ENCODE data around the gene PROKR1. TPM values are rescaled to one million over a fixed set of nuclear protein-coding genes. Genes with fewer than 3 reads are reported as not detected.
"Not testable (repeated sequence)": the region's sequence is repeated elsewhere in the genome, so short reads cannot be mapped to it uniquely, and the experiment has no call there.

The PROKR1 gene
- total RNA-seq, 1 experiment from 2014 or later: 4.4 TPM

- H3K9me3 Mint-ChIP-seq: peaks cover 49% of the 10 kb centered on the region
- peaks cover 17% of the 10 kb centered on the region for H3K4me1 Mint-ChIP-seq
- no peak for DNase-seq (ENCODE audit: low spot score)
- POLR2A ChIA-PET: no interaction called here
- H3K27me3 Mint-ChIP-seq (ENCODE audit: low read depth): peaks cover 4% of the 10 kb centered on the region
- no peak for ATAC-seq
- H3K27ac Mint-ChIP-seq: no peak overlapping the region
- no peak for TF ChIP-seq SMAD3 (CRISPR knock-in tag; IDR thresholded peaks at IDR 0.05; ENCODE audit: borderline replicate concordance)
- no peak for TF ChIP-seq ZNF396 (CRISPR knock-in tag; IDR thresholded peaks at IDR 0.05; ENCODE audit: borderline replicate concordance)
- TF ChIP-seq TCF7 (CRISPR knock-in tag; IDR thresholded peaks at IDR 0.05; ENCODE audit: low read depth): no peak
- peaks cover 20% of the 10 kb centered on the region for H3K36me3 Mint-ChIP-seq
- no peak overlapping the region for H3K4me3 Mint-ChIP-seq
- CTCF ChIA-PET: no interaction called here
Measured at GRCh38 chr2:68673631-68674030, 30.3 kb downstream of the PROKR1 start.

GRCh38 chr2:68675470-68675869, 32.1 kb downstream of the PROKR1 start:
- no peak for DNase-seq (ENCODE audit: low spot score)
- no peak for TF ChIP-seq ELF4 (CRISPR knock-in tag; IDR thresholded peaks at IDR 0.05; ENCODE audit: low read depth)
- no peak for TF ChIP-seq NR2C2 (CRISPR knock-in tag; IDR thresholded peaks at IDR 0.05)
- TF ChIP-seq ERG (CRISPR knock-in tag; IDR thresholded peaks at IDR 0.05): no peak
- TF ChIP-seq GRHL2 (CRISPR knock-in tag; IDR thresholded peaks at IDR 0.05; ENCODE audit: insufficient replicate concordance, severe bottlenecking): no peak
- no peak for TF ChIP-seq IRF1 (CRISPR knock-in tag; IDR thresholded peaks at IDR 0.05)
- no peak for TF ChIP-seq NR3C1 (CRISPR knock-in tag; conservative IDR thresholded peaks at IDR 0.05; ENCODE audit: low read depth)
- TF ChIP-seq SMAD3 (CRISPR knock-in tag; IDR thresholded peaks at IDR 0.05; ENCODE audit: borderline replicate concordance): no peak
- TF ChIP-seq EMX1 (CRISPR knock-in tag; IDR thresholded peaks at IDR 0.05): no peak
- TF ChIP-seq HMGXB4 (CRISPR knock-in tag; IDR thresholded peaks at IDR 0.05): no peak
- TF ChIP-seq ZNF219 (CRISPR knock-in tag; IDR thresholded peaks at IDR 0.05; ENCODE audit: borderline replicate concordance): no peak
- TF ChIP-seq ZBTB43 (CRISPR knock-in tag; IDR thresholded peaks at IDR 0.05): no peak
- H3K9me3 Mint-ChIP-seq: peaks cover 46% of the 10 kb centered on the region
- ChIA-PET POLR2A (interaction anchor here (0.7 kb wide), 1 partner anchor 11 kb away, joined by 3 read pairs; no protein-coding TSS in a partner anchor), CTCF (no interaction called here)
- no peak overlapping the region for H3K4me3 Mint-ChIP-seq
- no peak overlapping the region for H3K27ac Mint-ChIP-seq
- no peak for ATAC-seq
- H3K27me3 Mint-ChIP-seq (ENCODE audit: low read depth): peaks cover 4% of the 10 kb centered on the region
- peaks cover 28% of the 10 kb centered on the region for H3K36me3 Mint-ChIP-seq
- peaks cover 28% of the 10 kb centered on the region for H3K4me1 Mint-ChIP-seq

- H3K27ac Mint-ChIP-seq; H3K4me3 Mint-ChIP-seq; H3K27me3 Mint-ChIP-seq (ENCODE audit: low read depth); DNase-seq (ENCODE audit: low spot score); ATAC-seq; POLR2A ChIA-PET; CTCF ChIA-PET: not testable (repeated sequence)
- Mint-ChIP-seq H3K36me3 (peaks cover 44% of the 10 kb centered on the region), H3K4me1 (peaks cover 20% of the 10 kb centered on the region), H3K9me3 (peaks cover 57% of the 10 kb centered on the region)
Measured at GRCh38 chr2:68677837-68678236, 34.5 kb downstream of the PROKR1 start.

All from WTC11 (cell line).